ENCODE measurements around the gene GNAI2.

- no peak for TF ChIP-seq POLR2AphosphoS5 (IDR thresholded peaks at IDR 0.05)
- TF ChIP-seq CTCF (IDR thresholded peaks at IDR 0.05): no peak
These were observed 15.0 kb upstream of the GNAI2 start for GRCh38 chr3:50221051-50221410.
